Upper lobe of right lung (tissue), 1 donor: ENCODE measurements around the gene BMP8B. TPM values are rescaled to one million over a fixed set of nuclear protein-coding genes. Genes with fewer than 3 reads are reported as not detected.
"Not testable (repeated sequence)": the region's sequence is repeated elsewhere in the genome, so short reads cannot be mapped to it uniquely, and the experiment has no call there.

Experiments
- ATAC-seq: fragments of 200-7000 bp; cut with Tn5 transposase; one replicate; pipeline ENCODE4 v1.9.1; 2020; ENCODE audit warnings: mild to moderate bottlenecking, moderate library complexity
- DNase-seq: peaks from one replicate; pipeline ENCODE4 v3.0.0-alpha.2; 2020
- H3K27ac ChIP-seq: fragments of 200-600 bp; one replicate; pipeline ENCODE4 v1.8.0; 2022
- H3K27me3 ChIP-seq: fragments of 200-600 bp; one replicate; pipeline ENCODE4 v1.8.0; 2022; ENCODE audit warnings: mild to moderate bottlenecking
- H3K36me3 ChIP-seq: fragments of 200-600 bp; one replicate; pipeline ENCODE4 v1.8.0; 2022
- H3K4me1 ChIP-seq: fragments of 200-600 bp; one replicate; pipeline ENCODE4 v1.8.0; 2022
- H3K4me3 ChIP-seq: fragments of 200-600 bp; one replicate; pipeline ENCODE4 v1.8.0; 2022; ENCODE audit warnings: mild to moderate bottlenecking
- H3K9me3 ChIP-seq: fragments of 200-600 bp; one replicate; pipeline ENCODE4 v1.8.0; 2022
- intact Hi-C: fragments of 100-400 bp; cut with DNase I; formaldehyde crosslinking; loops from one replicate; pipeline ENCODE4 v1.11.0; 2022
- total RNA-seq: library from RNA; stranded (reverse); fragmentation: NEBNext Ultra II Directional; extraction: Animal tissue kit (Norgen Biotek cat#: 25700); gene quantifications from one replicate; pipeline ENCODE4 v1.2.1, GENCODE V29; 2021
- TF ChIP-seq, protein P1 (sequence below): fragments of 200-600 bp; IDR thresholded peaks from one replicate; pipeline ENCODE4 v1.8.0; 2022; ENCODE audit warnings: antibody characterized with exemption
- donor health status: DM: no; HTN: yes; CAD: no; lungs with severe emphysema.

BMP8B gene
- total RNA-seq, 1 donor from 2014 or later: 2.7 TPM

DNA sequence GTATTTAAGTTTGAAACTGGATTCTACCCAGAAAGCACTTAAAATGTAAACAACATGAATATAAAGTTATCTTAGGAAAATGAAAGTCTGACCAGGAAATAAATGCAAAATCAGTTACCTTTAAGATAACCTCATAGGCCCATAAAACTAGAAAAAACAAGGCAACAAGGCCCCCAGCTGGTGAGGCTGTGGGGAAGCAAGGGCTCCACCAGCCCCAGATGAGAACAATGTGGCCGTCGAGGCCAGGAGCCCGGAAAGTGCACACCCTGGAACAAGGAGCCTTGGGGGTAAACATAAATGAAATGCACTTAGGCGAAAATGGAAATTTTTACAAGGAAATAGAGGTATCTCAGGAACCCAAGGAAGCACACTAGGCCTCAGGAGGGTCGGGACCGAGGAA lies 37.9 kb upstream of the BMP8B start:
- intact Hi-C loops: loop anchor here (10.0 kb wide), 1 partner anchor 78 kb away; the partner anchor contains the start of gene MYCL
- TF ChIP-seq, protein P1, sequence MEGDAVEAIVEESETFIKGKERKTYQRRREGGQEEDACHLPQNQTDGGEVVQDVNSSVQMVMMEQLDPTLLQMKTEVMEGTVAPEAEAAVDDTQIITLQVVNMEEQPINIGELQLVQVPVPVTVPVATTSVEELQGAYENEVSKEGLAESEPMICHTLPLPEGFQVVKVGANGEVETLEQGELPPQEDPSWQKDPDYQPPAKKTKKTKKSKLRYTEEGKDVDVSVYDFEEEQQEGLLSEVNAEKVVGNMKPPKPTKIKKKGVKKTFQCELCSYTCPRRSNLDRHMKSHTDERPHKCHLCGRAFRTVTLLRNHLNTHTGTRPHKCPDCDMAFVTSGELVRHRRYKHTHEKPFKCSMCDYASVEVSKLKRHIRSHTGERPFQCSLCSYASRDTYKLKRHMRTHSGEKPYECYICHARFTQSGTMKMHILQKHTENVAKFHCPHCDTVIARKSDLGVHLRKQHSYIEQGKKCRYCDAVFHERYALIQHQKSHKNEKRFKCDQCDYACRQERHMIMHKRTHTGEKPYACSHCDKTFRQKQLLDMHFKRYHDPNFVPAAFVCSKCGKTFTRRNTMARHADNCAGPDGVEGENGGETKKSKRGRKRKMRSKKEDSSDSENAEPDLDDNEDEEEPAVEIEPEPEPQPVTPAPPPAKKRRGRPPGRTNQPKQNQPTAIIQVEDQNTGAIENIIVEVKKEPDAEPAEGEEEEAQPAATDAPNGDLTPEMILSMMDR: no peak
- ATAC-seq (no peak), DNase-seq (no peak)
- Histone ChIP-seq H3K4me1 (no peaks in the 10 kb centered on the region), H3K9me3 (no peaks in the 10 kb centered on the region), H3K4me3 (no peak overlapping the region), H3K27ac (no peak overlapping the region), H3K36me3 (no peaks in the 10 kb centered on the region), H3K27me3 (no peaks in the 10 kb centered on the region)

DNA sequence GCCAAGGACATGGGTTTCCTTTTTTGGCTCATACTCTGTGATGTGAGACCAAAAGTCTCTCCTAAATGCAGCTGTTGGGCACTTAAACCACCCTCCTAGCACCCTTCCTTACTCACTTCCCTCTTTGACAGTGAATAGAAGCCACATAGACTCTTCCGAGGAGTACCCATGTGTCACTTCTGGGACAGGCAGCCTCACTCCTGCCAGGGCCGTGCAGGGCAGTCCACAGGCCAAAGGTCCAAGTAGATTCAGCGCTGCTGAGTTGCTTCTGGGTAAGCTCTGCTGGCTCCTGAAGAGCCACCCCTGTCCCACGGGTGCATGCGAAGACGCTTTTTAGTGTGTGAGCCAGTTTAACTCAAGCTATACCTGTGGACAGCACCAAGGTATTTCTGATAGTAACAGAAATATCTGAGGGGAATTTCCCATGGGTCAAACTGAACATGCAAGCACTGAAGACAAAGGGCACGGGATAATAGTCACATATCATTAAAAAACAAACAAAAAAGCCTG lies 36.8 kb upstream of the BMP8B start:
- peak; percentile 23 for ATAC-seq
- no peak for DNase-seq
- Histone ChIP-seq H3K4me1 (no peaks in the 10 kb centered on the region), H3K9me3 (no peaks in the 10 kb centered on the region), H3K27ac (no peak overlapping the region), H3K4me3 (no peak overlapping the region), H3K27me3 (no peaks in the 10 kb centered on the region), H3K36me3 (no peaks in the 10 kb centered on the region)
- intact Hi-C loops: loop anchor here (10.0 kb wide), 1 partner anchor 79 kb away; the partner anchor contains the start of gene MYCL
- TF ChIP-seq, protein P1: no peak

DNA sequence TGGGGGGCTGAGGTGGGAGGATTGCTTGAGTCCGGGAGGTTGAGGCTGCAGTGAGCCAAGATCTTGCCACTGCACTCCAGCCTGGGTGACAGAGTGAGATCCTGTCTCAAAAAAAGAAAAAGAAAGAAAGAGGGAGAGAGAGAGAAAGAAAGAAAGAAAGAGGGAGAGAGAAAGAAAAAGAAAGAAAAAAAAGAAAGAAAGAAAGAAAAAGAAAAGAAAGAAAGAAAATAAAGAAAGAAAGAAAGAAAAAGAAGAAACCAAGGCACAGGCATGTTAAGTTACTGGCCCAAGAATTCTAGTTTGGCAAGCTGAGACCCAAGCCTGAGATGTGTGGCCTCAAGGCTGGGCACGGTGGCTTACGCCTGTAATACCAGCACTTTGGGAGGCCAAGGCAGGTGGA lies 34.8 kb upstream of the BMP8B start:
- intact Hi-C loops: loop anchor here (10.0 kb wide), 1 partner anchor 81 kb away; the partner anchor contains the start of gene MYCL
- H3K9me3 ChIP-seq, H3K4me1 ChIP-seq, H3K36me3 ChIP-seq, H3K4me3 ChIP-seq, H3K27me3 ChIP-seq, DNase-seq, ATAC-seq, H3K27ac ChIP-seq: not testable (repeated sequence)

DNA sequence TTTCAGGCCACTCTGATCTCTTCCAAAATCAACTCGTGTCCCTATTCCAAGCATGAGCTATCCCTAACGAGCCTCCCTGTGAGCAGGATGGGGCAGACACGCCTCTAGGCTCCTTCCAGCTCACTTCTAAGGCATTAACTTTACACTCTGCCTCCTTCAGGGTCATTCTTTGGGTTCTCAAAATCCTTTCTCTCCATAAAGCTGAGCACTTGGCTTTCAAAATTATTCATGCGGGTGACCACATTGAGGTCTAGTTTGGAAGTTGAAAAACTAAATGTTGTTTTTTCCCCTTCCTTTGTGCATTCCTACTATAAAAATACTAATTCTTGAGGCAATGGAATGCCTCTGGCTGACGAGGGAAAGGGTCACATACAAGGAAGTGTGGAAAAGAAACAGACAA lies 33.5 kb upstream of the BMP8B start:
- TF ChIP-seq, protein P1: no peak

DNA sequence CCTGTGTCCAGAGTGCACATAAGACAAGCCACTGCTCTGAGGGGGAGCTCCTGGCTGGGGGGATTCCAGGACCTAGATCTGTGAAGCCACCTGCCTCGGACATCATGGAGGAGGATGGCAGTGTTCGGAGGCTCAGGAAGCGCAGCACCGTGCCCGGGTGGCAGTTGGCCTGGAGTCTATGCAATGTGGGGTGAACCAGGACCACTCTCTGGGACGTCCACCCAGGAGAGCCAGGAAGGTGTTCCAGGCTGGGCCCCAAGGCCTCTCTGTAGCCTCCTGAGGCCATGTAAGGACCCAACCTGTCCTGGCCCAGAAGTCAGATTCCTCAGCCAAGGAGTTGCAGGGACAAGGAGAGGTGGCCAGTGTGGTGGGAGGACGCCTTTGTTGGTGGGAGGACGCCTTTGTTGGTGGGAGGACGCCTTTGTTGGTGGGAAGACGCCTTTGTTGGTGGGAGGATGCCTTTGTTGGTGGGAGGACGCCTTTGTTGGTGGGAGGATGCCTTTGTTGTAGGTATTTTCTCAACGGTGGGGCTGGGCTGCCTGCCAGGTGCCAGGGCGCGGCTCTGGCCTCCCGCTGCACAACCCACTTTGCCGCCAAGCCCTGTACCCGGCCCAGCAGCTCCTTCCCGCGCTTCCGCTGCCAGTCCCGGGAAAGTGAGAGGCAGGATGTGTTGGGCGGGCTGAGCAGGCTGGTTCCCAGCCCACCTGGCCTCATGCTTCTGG lies 30.6 kb upstream of the BMP8B start:
- H3K4me1 ChIP-seq: no peaks in the 10 kb centered on the region
- H3K9me3 ChIP-seq: no peaks in the 10 kb centered on the region
- TF ChIP-seq, protein P1: no peak
- intact Hi-C loops: loop anchor here (5.0 kb wide), 1 partner anchor 153 kb away; no protein-coding TSS in a partner anchor
- no peak overlapping the region for H3K27ac ChIP-seq
- ATAC-seq: no peak
- H3K4me3 ChIP-seq: no peak overlapping the region
- DNase-seq: no peak
- H3K36me3 ChIP-seq: no peaks in the 10 kb centered on the region
- no peaks in the 10 kb centered on the region for H3K27me3 ChIP-seq

More for the DNA sequence above, 33.5 kb upstream of the BMP8B start:
- Histone ChIP-seq H3K4me1 (no peaks in the 10 kb centered on the region), H3K9me3 (no peaks in the 10 kb centered on the region), H3K4me3 (no peak overlapping the region), H3K36me3 (no peaks in the 10 kb centered on the region), H3K27me3 (no peaks in the 10 kb centered on the region), H3K27ac (no peak overlapping the region)
- no peak for ATAC-seq
- intact Hi-C loops: loop anchor here (10.0 kb wide), 1 partner anchor 83 kb away; the partner anchor contains the start of gene MYCL
- DNase-seq: no peak

DNA sequence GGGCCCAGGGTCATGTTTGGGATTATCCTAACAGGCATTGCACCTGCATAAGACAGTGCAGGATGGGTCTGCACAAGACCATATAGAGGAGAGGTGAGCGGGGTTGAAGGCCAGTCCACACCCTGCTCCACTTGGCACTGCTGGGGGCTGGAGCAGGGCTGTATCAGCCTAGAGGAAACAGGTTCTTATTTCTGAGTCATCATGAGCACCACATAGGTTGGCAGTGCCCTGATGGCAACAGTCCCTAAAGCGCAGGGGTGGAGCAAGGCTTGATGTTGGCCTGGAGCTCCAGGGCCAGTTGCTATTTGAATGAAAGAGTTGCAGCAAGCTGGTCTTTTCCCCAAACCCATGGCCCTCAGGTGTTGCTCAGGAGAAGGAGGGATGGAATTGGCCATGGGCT lies 29.8 kb upstream of the BMP8B start:
- Histone ChIP-seq H3K27ac (no peak overlapping the region), H3K36me3 (no peaks in the 10 kb centered on the region), H3K9me3 (no peaks in the 10 kb centered on the region), H3K27me3 (no peaks in the 10 kb centered on the region), H3K4me1 (no peaks in the 10 kb centered on the region), H3K4me3 (no peak overlapping the region)
- intact Hi-C loops: loop anchor here (5.0 kb wide), 1 partner anchor 154 kb away; no protein-coding TSS in a partner anchor
- no peak for ATAC-seq
- DNase-seq: peak; percentile 48
- TF ChIP-seq, protein P1: no peak
